Subcutaneous abdominal adipose tissue (tissue), 5 donors: Measurements from ENCODE around the gene COPS3.
A peak's percentile ranks its signal among the peaks of the same experiment; 100 is the strongest.

Experiments used
- H3K27ac ChIP-seq: one replicate; pipeline ENCODE4 v1.7.0; 2013; ENCODE audit warnings: low read depth, mild to moderate bottlenecking, inconsistent platforms, low read length, moderate library complexity
- H3K27me3 ChIP-seq, 5 donors: one replicate each; pipeline ENCODE4 v1.7.0; 2013; ENCODE audit warnings: low read length in 5 of 5, inconsistent platforms in 1 of 5; ENCODE audit not compliant: control insufficient read depth in 5 of 5, insufficient read depth in 4 of 5
- H3K36me3 ChIP-seq, 5 donors: one replicate each; pipeline ENCODE4 v1.7.0; 2013; ENCODE audit warnings: low read length in 5 of 5; ENCODE audit not compliant: control insufficient read depth in 5 of 5, insufficient read depth in 5 of 5
- H3K4me1 ChIP-seq, 5 donors: one replicate each; pipeline ENCODE4 v1.7.0; 2013; ENCODE audit warnings: low read length in 5 of 5, mild to moderate bottlenecking in 3 of 5, moderate library complexity in 1 of 5; ENCODE audit not compliant: control insufficient read depth in 5 of 5, insufficient read depth in 5 of 5
- H3K4me3 ChIP-seq, 5 donors: one replicate each; pipeline ENCODE4 v1.7.0; 2013; ENCODE audit warnings: low read length in 5 of 5, low read depth in 1 of 5
- H3K9ac ChIP-seq, 5 donors: one replicate each; pipeline ENCODE4 v1.7.0; 2013; ENCODE audit warnings: low read length in 5 of 5, mild to moderate bottlenecking in 4 of 5, moderate library complexity in 3 of 5
- H3K9me3 ChIP-seq, 5 donors: one replicate each; pipeline ENCODE4 v1.7.0; 2013; ENCODE audit warnings: low read length in 5 of 5; ENCODE audit not compliant: control insufficient read depth in 5 of 5
- donor health status: healthy.
- donor health status: healthy.
- donor health status: healthy.
- donor health status: healthy.
- donor health status: healthy.

The COPS3 gene

GRCh38 chr17:17246879-17247278 lies 34.2 kb downstream of the COPS3 start:
- Histone ChIP-seq H3K36me3 (peaks cover 10 to 48% (median 40%) of the 10 kb centered on the region in 5 donors), H3K9ac (no peak overlapping the region), H3K27me3 (no peaks in the 10 kb centered on the region), H3K9me3 (no peaks in the 10 kb centered on the region), H3K4me3 (no peak overlapping the region), H3K4me1 (no peaks in the 10 kb centered on the region), H3K27ac (no peak overlapping the region)

GRCh38 chr17:17243163-17243562 lies 37.9 kb downstream of the COPS3 start:
- Histone ChIP-seq H3K27me3 (no peaks in the 10 kb centered on the region), H3K4me3 (no peak overlapping the region), H3K27ac (no peak overlapping the region), H3K36me3 (peaks cover 0 to 28% (median 27%) of the 10 kb centered on the region in 5 donors), H3K9me3 (no peaks in the 10 kb centered on the region), H3K4me1 (peaks cover 0 to 5% (median 1%) of the 10 kb centered on the region in 5 donors), H3K9ac (no peak overlapping the region)

GRCh38 chr17:17242246-17242645 lies 38.8 kb downstream of the COPS3 start:
- peaks cover 0 to 13% (median 7%) of the 10 kb centered on the region in 5 donors for H3K4me1 ChIP-seq
- H3K9me3 ChIP-seq, result no peaks in the 10 kb centered on the region
- no peak overlapping the region for H3K27ac ChIP-seq
- no peaks in the 10 kb centered on the region for H3K27me3 ChIP-seq
- no peak overlapping the region for H3K9ac ChIP-seq
- H3K4me3 ChIP-seq, result no peak overlapping the region
- H3K36me3 ChIP-seq, result peaks cover 0 to 19% (median 17%) of the 10 kb centered on the region in 5 donors

GRCh38 chr17:17241656-17242055 lies 39.4 kb downstream of the COPS3 start:
- Histone ChIP-seq H3K9ac (no peak overlapping the region), H3K27ac (no peak overlapping the region), H3K27me3 (no peaks in the 10 kb centered on the region), H3K9me3 (no peaks in the 10 kb centered on the region), H3K4me3 (no peak overlapping the region), H3K4me1 (peaks cover 0 to 14% (median 7%) of the 10 kb centered on the region in 5 donors), H3K36me3 (peaks cover 0 to 13% (median 12%) of the 10 kb centered on the region in 5 donors)

GRCh38 chr17:17239832-17240231 lies 41.2 kb downstream of the COPS3 start:
- H3K4me1 ChIP-seq, result peaks cover 5 to 31% (median 24%) of the 10 kb centered on the region in 5 donors
- no peak overlapping the region for H3K4me3 ChIP-seq
- no peak overlapping the region for H3K27ac ChIP-seq
- H3K36me3 ChIP-seq, result no peaks in the 10 kb centered on the region
- no peaks in the 10 kb centered on the region for H3K9me3 ChIP-seq
- H3K9ac ChIP-seq, result no peak overlapping the region
- no peaks in the 10 kb centered on the region for H3K27me3 ChIP-seq

GRCh38 chr17:17237026-17237799 lies 43.8 kb downstream of the COPS3 start, which contains the start of gene FLCN:
FLCN (minus strand) TSS chr17:17237168; CDS start chr17:17228137, 9,031 bp downstream.
- H3K4me1 ChIP-seq, result peaks cover 5 to 37% (median 29%) of the 10 kb centered on the region in 5 donors

GRCh38 chr17:17236295-17237025 lies 44.6 kb downstream of the COPS3 start:
- no peaks in the 10 kb centered on the region for H3K9me3 ChIP-seq
- H3K4me1 ChIP-seq, result peaks cover 5 to 37% (median 29%) of the 10 kb centered on the region in 5 donors
- H3K9ac ChIP-seq, result peak overlapping the region; percentile 65 to 99 (median 97)
- H3K27me3 ChIP-seq, result no peaks in the 10 kb centered on the region
- H3K4me3 ChIP-seq, result peak overlapping the region; percentile 82 to 99 (median 90)
- H3K36me3 ChIP-seq, result peaks cover 0 to 15% (median 14%) of the 10 kb centered on the region in 5 donors
- peak overlapping the region; percentile 98 for H3K27ac ChIP-seq

More at GRCh38 chr17:17237026-17237799, 43.8 kb downstream of the COPS3 start, which contains the start of gene FLCN:
- Histone ChIP-seq H3K36me3 (peaks cover 0 to 8% (median 7%) of the 10 kb centered on the region in 5 donors), H3K9me3 (no peaks in the 10 kb centered on the region), H3K4me3 (peak within 1 kb of the TSS; percentile 82 to 99 (median 90)), H3K27ac (peak within 1 kb of the TSS; percentile 98), H3K9ac (peak within 1 kb of the TSS; percentile 65 to 99 (median 97)), H3K27me3 (no peaks in the 10 kb centered on the region)

- H3K27me3 ChIP-seq, result no peaks in the 10 kb centered on the region
- H3K9ac ChIP-seq, result peak overlapping the region; percentile 65 to 99 (median 97)
- peak overlapping the region; percentile 98 for H3K27ac ChIP-seq
- H3K36me3 ChIP-seq, result peaks cover 0 to 24% (median 20%) of the 10 kb centered on the region in 5 donors
- peaks cover 5 to 37% (median 29%) of the 10 kb centered on the region in 5 donors for H3K4me1 ChIP-seq
- peak overlapping the region; percentile 82 to 99 (median 90) for H3K4me3 ChIP-seq
- H3K9me3 ChIP-seq, result no peaks in the 10 kb centered on the region
Observed at GRCh38 chr17:17235212-17236174, 45.6 kb downstream of the COPS3 start.

- peaks cover 0 to 57% (median 52%) of the 10 kb centered on the region in 5 donors for H3K36me3 ChIP-seq
- H3K27me3 ChIP-seq, result no peaks in the 10 kb centered on the region
- H3K9me3 ChIP-seq, result no peaks in the 10 kb centered on the region
- H3K27ac ChIP-seq, result no peak overlapping the region
- peaks cover 5 to 47% (median 35%) of the 10 kb centered on the region in 5 donors for H3K4me1 ChIP-seq
- no peak overlapping the region for H3K4me3 ChIP-seq
- no peak overlapping the region for H3K9ac ChIP-seq
Observed at GRCh38 chr17:17232303-17232621, 48.8 kb downstream of the COPS3 start.
